KOPT-K1 (cell line): ENCODE data around the gene FTSJ3.
"Not testable (repeated sequence)": the region's sequence is repeated elsewhere in the genome, so short reads cannot be mapped to it uniquely, and the experiment has no call there.

Source experiments
- H3K27ac ChIP-seq: fragments of 200-600 bp; sonication (generic); 2 replicates; pipeline ENCODE4 v1.5.1; 2016; ENCODE audit warnings: antibody characterized with exemption, mild to moderate bottlenecking, low read depth, low read length; ENCODE audit not compliant: poor library complexity, severe bottlenecking
- H3K36me3 ChIP-seq: fragments of 200-600 bp; sonication (generic); 2 replicates; pipeline ENCODE4 v1.5.1; 2017; ENCODE audit warnings: antibody characterized with exemption, mild to moderate bottlenecking, low read length, moderate library complexity; ENCODE audit not compliant: insufficient read depth
- H3K9me3 ChIP-seq: fragments of 200-600 bp; sonication (generic); 2 replicates; pipeline ENCODE4 v1.5.1; 2017; ENCODE audit warnings: antibody characterized with exemption, low read length, mild to moderate bottlenecking; ENCODE audit not compliant: insufficient read depth, poor library complexity, severe bottlenecking

The FTSJ3 gene

DNA sequence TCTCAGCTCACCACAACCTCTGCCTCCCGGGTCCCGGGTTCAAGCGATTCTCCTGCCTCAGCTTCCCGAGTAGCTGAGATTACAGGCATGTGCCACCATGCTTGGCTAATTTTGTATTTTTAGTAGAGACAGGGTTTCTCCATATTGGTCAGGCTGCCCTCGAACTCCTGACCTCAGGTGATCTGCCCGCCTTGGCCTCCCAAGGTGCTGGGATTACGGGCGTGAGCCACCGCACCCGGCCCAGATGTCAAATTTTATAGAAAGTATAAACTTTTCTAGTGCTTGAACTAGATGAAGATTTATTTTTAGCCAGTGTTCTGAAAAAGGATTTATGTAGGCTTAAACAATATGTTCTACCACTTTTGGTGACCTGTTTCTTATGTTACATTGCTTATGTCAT lies 31.1 kb downstream of the FTSJ3 start:
- H3K9me3 ChIP-seq, H3K27ac ChIP-seq: not testable (repeated sequence)
- H3K36me3 ChIP-seq = peaks cover 100% of the 10 kb centered on the region

- no peaks in the 10 kb centered on the region for H3K9me3 ChIP-seq
- peaks cover 100% of the 10 kb centered on the region for H3K36me3 ChIP-seq
- no peak overlapping the region for H3K27ac ChIP-seq
Observed at GRCh38 chr17:63792055-63792729, 35.3 kb downstream of the FTSJ3 start.

GRCh38 chr17:63790057-63790456 lies 37.4 kb downstream of the FTSJ3 start:
- no peak overlapping the region for H3K27ac ChIP-seq
- H3K36me3 ChIP-seq = peaks cover 100% of the 10 kb centered on the region
- H3K9me3 ChIP-seq = no peaks in the 10 kb centered on the region

- H3K27ac ChIP-seq = no peak overlapping the region
- H3K9me3 ChIP-seq = no peaks in the 10 kb centered on the region
- H3K36me3 ChIP-seq = peaks cover 100% of the 10 kb centered on the region
Observed at GRCh38 chr17:63786971-63787711, 40.3 kb downstream of the FTSJ3 start.

DNA sequence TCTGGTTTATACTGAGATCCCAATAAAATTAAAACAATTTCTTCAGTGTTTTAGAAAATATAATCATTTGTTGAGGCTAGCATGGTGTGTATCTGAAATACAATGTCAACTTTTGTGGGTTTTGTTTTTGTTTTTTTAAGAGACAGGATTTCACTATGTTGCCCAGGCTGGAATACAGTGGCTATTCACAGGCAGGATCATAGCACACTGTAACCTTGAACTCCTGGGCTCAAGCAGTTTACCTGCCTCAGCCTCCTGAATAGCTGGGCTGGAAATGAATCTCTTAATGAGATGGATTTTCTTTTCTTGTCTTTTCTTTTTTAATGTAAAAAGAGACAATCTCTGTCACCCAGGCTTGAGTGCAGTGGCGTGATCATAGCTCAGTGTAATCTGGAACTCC lies 41.3 kb downstream of the FTSJ3 start:
- no peak overlapping the region for H3K27ac ChIP-seq
- peaks cover 99% of the 10 kb centered on the region for H3K36me3 ChIP-seq
- H3K9me3 ChIP-seq = no peaks in the 10 kb centered on the region

- H3K36me3 ChIP-seq = peaks cover 99% of the 10 kb centered on the region
- H3K27ac ChIP-seq = no peak overlapping the region
- no peaks in the 10 kb centered on the region for H3K9me3 ChIP-seq
Observed at GRCh38 chr17:63785556-63785955, 41.9 kb downstream of the FTSJ3 start.

GRCh38 chr17:63783522-63783921 lies 43.9 kb downstream of the FTSJ3 start:
- H3K36me3 ChIP-seq = peaks cover 99% of the 10 kb centered on the region
- H3K27ac ChIP-seq = no peak overlapping the region
- H3K9me3 ChIP-seq = no peaks in the 10 kb centered on the region

DNA sequence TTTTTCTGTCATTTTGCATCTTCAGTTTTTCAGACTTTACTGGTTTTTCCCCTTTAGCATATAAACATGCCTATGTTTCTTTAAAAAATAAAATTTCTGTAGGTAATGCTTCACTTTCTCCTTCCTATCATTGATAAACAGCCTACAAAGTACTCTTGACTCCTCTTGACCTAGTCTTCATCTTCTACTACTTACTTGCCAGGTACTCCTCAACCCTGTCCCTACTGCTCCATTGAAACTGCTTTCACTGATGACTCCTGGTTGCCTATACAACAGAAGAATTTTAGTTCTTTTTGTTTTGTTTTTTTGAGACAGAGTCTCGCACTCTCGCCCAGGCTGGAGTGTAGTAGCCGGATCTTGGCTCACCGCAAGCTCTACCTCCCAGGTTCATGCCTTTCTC lies 46.5 kb downstream of the FTSJ3 start:
- H3K9me3 ChIP-seq = no peaks in the 10 kb centered on the region
- no peak overlapping the region for H3K27ac ChIP-seq
- H3K36me3 ChIP-seq = peaks cover 99% of the 10 kb centered on the region

GRCh38 chr17:63780507-63780906 lies 47.0 kb downstream of the FTSJ3 start:
- no peak overlapping the region for H3K27ac ChIP-seq
- H3K36me3 ChIP-seq = peaks cover 99% of the 10 kb centered on the region

DNA sequence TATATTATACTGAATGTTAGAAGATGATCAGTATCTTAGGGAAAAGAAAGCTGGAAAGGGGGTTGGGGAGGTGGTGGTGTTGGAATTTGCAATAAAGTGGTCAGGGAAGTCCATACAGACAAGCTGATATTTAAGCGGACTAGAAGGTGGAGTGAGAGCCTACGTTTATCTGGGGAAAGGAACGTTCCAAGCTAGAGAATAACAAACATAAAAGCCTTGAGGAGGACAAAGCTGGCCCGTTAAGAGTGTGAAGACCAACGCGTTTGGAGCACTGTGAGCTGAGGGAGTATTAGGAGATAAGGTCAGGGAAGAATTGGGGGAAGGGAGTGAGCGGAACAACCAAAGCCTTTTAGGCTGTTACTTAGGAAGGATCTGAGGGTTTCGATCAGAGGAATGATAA lies 52.0 kb downstream of the FTSJ3 start:
- H3K27ac ChIP-seq = peak overlapping the region; percentile 89
- H3K9me3 ChIP-seq = no peaks in the 10 kb centered on the region
- H3K36me3 ChIP-seq = peaks cover 59% of the 10 kb centered on the region

More at GRCh38 chr17:63780507-63780906, 47.0 kb downstream of the FTSJ3 start:
- H3K9me3 ChIP-seq = no peaks in the 10 kb centered on the region

DNA sequence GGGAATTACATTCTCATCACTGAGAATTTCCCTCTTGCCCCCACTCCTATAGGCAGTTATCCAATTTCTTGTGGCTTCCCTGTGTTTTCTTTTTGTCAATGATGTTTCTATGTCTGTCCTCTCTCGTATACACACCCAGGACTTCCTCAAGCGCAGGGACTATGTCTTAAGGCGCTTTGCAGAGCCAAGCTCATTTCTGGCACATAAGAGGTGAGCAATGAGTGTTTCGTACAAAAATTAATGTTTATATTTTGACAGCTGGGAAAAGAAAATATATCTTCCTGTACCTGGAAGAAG lies 52.5 kb downstream of the FTSJ3 start:
- Histone ChIP-seq H3K27ac (peak overlapping the region; percentile 89), H3K36me3 (peaks cover 59% of the 10 kb centered on the region)

DNA sequence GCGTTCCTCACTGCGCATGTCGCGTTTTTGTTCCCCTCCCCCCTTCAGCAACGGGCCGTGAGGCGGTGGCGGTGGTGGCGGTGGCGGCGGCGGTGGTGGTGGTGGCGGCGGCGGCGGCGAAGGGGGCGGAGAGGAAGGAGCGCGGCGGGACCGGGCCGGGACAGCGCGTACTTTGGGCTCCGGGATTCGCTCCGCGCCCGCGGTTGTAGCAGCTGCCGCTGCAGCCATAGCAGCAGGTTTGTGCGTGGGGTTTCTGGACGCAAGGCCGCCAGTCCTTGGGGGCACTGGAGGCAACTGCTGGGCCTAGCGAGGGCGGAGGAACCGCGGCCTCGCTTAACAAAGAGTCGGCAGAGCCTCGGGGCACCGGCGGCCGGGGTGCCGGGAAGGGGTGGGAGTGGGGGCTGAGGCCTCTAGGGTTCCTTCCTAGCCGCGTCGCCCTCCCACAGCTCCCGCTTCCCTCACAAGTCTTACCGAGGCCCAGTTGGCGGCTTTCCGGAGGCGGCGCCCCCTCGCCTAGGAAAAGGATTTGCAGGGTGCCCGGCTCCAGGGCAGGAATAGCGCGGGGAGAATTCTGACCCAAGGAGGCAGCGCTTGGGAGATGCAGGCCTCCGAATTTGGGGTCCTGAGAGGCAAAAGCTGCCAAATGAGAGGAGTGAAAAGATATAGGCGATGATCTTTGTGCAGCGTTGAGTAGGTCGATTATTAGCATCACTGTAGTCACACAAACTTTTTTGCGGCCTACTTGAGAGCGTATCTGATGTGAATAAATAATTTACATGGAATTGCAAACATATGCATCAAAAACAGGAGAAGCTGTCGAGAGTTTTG lies 53.1 kb downstream of the FTSJ3 start, which contains the start of gene DDX42:
Gene DDX42 (plus strand): TSS at position 30 of the 828 bp plus-strand sequence. CDS start 12,880 bp downstream, outside the sequence.
- H3K9me3 ChIP-seq = no peaks in the 10 kb centered on the region

More for the DNA sequence above, 52.5 kb downstream of the FTSJ3 start:
- H3K9me3 ChIP-seq = no peaks in the 10 kb centered on the region

GRCh38 chr17:63773272-63774140 lies 54.0 kb downstream of the FTSJ3 start, which contains the start of gene CCDC47:
TSS of gene CCDC47 (minus strand) at chr17:63773597. CDS start at chr17:63766175, 7,422 bp downstream.
- Histone ChIP-seq H3K27ac (peak within 1 kb of the TSS; percentile 89), H3K36me3 (peaks cover 58% of the 10 kb centered on the region)

More for the DNA sequence above, 53.1 kb downstream of the FTSJ3 start, which contains the start of gene DDX42:
- H3K27ac ChIP-seq = peak within 1 kb of the TSS; percentile 89
- peaks cover 58% of the 10 kb centered on the region for H3K36me3 ChIP-seq

GRCh38 chr17:63772801-63773271 lies 54.6 kb downstream of the FTSJ3 start:
- H3K9me3 ChIP-seq = no peaks in the 10 kb centered on the region
- H3K27ac ChIP-seq = peak overlapping the region; percentile 89
- H3K36me3 ChIP-seq = peaks cover 58% of the 10 kb centered on the region

More at GRCh38 chr17:63773272-63774140, 54.0 kb downstream of the FTSJ3 start, which contains the start of gene CCDC47:
- no peaks in the 10 kb centered on the region for H3K9me3 ChIP-seq
